Activated naive CD8-positive, alpha-beta T cell treated with anti-CD3 and anti-CD28 coated beads, Interleukin-2, amount 50 U/mL, for 24 hours (primary cell): Measurements from ENCODE around the gene GAREM1.

ENCODE experiments used
- ATAC-seq: fragments of 150-1000 bp; cut with Tn5 transposase; one replicate; pipeline ENCODE4 v1.10.0; 2021
- DNase-seq: peaks from one replicate; pipeline ENCODE4 v3.0.0; 2021
- H3K27ac Mint-ChIP-seq: one replicate; pipeline ENCODE4 v1.8.0; 2021; ENCODE audit warnings: mild to moderate bottlenecking, mixed read lengths
- H3K27me3 Mint-ChIP-seq: one replicate; pipeline ENCODE4 v1.8.0; 2021; ENCODE audit warnings: mixed read lengths
- H3K36me3 Mint-ChIP-seq: one replicate; pipeline ENCODE4 v1.8.0; 2021; ENCODE audit warnings: low read depth, mixed read lengths
- H3K4me1 Mint-ChIP-seq: one replicate; pipeline ENCODE4 v1.8.0; 2021; ENCODE audit warnings: mixed read lengths
- H3K4me3 Mint-ChIP-seq: one replicate; pipeline ENCODE4 v1.8.0; 2021; ENCODE audit warnings: mild to moderate bottlenecking, moderate library complexity, mixed read lengths
- H3K9me3 Mint-ChIP-seq: one replicate; pipeline ENCODE4 v1.8.0; 2021; ENCODE audit warnings: mixed read lengths

GAREM1 gene

DNA sequence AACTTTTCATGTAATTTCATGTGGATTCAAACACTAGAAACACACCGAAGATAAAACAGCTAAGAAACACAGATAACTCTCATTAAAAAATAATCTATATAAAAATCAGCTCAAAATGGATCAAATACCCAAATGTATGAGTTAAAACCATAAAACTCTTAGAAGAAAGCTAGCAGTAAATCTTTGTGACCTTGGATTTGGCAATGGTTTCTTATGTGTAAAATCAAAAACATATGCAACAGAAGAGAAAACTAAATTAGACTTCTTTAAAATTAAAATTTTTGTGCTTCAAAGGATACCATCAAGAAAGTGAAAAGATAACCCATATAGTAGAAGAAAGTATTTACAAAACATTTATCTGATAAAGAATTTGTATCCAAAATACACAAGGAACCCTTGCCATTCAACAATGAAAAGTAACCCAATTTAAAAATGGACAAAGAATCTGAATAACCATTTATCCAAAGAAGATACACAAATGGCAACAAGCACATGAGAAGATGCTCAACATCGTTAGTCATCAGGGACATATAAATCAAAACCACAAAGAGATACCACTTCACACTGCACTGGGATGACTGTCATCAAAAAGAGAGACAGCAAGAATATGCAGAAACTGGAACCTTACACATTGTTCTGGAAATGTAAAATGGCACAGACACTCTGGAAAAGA lies 27.5 kb downstream of the GAREM1 start:
- DNase-seq: no peak
- no peak overlapping the region for H3K4me3 Mint-ChIP-seq
- H3K27me3 Mint-ChIP-seq: peaks cover 8% of the 10 kb centered on the region
- no peaks in the 10 kb centered on the region for H3K36me3 Mint-ChIP-seq
- no peaks in the 10 kb centered on the region for H3K9me3 Mint-ChIP-seq
- no peak for ATAC-seq
- H3K27ac Mint-ChIP-seq: no peak overlapping the region
- no peaks in the 10 kb centered on the region for H3K4me1 Mint-ChIP-seq

GRCh38 chr18:32442575-32442974 lies 28.1 kb downstream of the GAREM1 start:
- no peak for DNase-seq
- no peaks in the 10 kb centered on the region for H3K4me1 Mint-ChIP-seq
- ATAC-seq: no peak
- H3K9me3 Mint-ChIP-seq: no peaks in the 10 kb centered on the region
- no peak overlapping the region for H3K4me3 Mint-ChIP-seq
- no peak overlapping the region for H3K27ac Mint-ChIP-seq
- H3K27me3 Mint-ChIP-seq: peaks cover 8% of the 10 kb centered on the region
- no peaks in the 10 kb centered on the region for H3K36me3 Mint-ChIP-seq

- no peaks in the 10 kb centered on the region for H3K9me3 Mint-ChIP-seq
- peaks cover 8% of the 10 kb centered on the region for H3K27me3 Mint-ChIP-seq
- no peak overlapping the region for H3K4me3 Mint-ChIP-seq
- no peaks in the 10 kb centered on the region for H3K36me3 Mint-ChIP-seq
- no peaks in the 10 kb centered on the region for H3K4me1 Mint-ChIP-seq
- no peak overlapping the region for H3K27ac Mint-ChIP-seq
- ATAC-seq: no peak
- DNase-seq: no peak
Observed at GRCh38 chr18:32441533-32441932, 29.1 kb downstream of the GAREM1 start.

- H3K36me3 Mint-ChIP-seq: no peaks in the 10 kb centered on the region
- H3K4me1 Mint-ChIP-seq: no peaks in the 10 kb centered on the region
- H3K4me3 Mint-ChIP-seq: no peak overlapping the region
- peaks cover 8% of the 10 kb centered on the region for H3K27me3 Mint-ChIP-seq
- H3K9me3 Mint-ChIP-seq: no peaks in the 10 kb centered on the region
- no peak for ATAC-seq
- DNase-seq: no peak
- no peak overlapping the region for H3K27ac Mint-ChIP-seq
Observed at GRCh38 chr18:32440518-32440917, 30.2 kb downstream of the GAREM1 start.

DNA sequence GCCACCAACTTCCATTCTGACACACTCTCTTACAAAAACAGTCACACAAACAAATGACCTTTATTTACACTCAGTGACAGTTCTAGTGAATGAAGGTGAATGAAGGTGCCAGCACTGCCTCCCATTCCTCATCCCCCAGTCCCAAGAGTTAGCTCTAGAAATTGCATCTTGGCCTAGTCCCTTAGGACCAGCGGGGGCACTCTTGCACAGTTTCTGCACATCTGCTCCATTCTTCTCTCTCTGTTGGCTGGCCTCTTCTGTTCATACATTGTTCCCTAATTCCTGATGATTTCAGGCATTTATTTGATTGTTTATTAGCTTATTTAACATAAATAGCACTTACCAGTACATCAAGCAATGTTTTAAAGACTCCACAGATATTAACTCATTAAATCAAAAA lies 30.9 kb downstream of the GAREM1 start:
- no peak overlapping the region for H3K4me3 Mint-ChIP-seq
- peaks cover 7% of the 10 kb centered on the region for H3K27me3 Mint-ChIP-seq
- ATAC-seq (no peak), DNase-seq (no peak)
- no peaks in the 10 kb centered on the region for H3K4me1 Mint-ChIP-seq
- H3K36me3 Mint-ChIP-seq: no peaks in the 10 kb centered on the region
- H3K27ac Mint-ChIP-seq: no peak overlapping the region
- no peaks in the 10 kb centered on the region for H3K9me3 Mint-ChIP-seq

DNA sequence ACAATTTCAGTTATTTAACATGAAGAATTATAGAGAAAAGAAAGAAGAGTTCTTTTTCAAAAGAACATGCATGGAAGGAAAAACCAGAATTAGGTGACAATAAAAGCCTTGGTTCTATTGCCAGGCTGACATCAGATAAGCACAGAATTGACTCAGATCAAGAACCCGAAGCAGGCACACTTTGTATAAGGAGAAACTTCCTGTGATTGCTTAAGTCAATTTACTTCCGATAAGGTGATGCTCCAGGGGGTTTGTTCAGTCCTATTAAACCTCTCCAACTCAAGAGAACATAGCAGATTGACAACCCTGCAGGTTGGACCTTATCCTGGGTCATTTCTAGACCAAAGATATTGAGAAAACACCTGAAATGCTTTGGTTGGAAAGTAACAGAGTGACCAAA lies 31.4 kb downstream of the GAREM1 start:
- no peaks in the 10 kb centered on the region for H3K9me3 Mint-ChIP-seq
- H3K27me3 Mint-ChIP-seq: peaks cover 5% of the 10 kb centered on the region
- ATAC-seq (no peak), DNase-seq (no peak)
- H3K4me3 Mint-ChIP-seq: no peak overlapping the region
- no peaks in the 10 kb centered on the region for H3K4me1 Mint-ChIP-seq
- no peak overlapping the region for H3K27ac Mint-ChIP-seq
- H3K36me3 Mint-ChIP-seq: no peaks in the 10 kb centered on the region

- Mint-ChIP-seq H3K27me3 (peaks cover 5% of the 10 kb centered on the region), H3K36me3 (no peaks in the 10 kb centered on the region), H3K4me1 (no peaks in the 10 kb centered on the region), H3K4me3 (no peak overlapping the region), H3K27ac (no peak overlapping the region), H3K9me3 (no peaks in the 10 kb centered on the region)
- ATAC-seq (no peak), DNase-seq (no peak)
Observed at GRCh38 chr18:32438173-32438572, 32.5 kb downstream of the GAREM1 start.

DNA sequence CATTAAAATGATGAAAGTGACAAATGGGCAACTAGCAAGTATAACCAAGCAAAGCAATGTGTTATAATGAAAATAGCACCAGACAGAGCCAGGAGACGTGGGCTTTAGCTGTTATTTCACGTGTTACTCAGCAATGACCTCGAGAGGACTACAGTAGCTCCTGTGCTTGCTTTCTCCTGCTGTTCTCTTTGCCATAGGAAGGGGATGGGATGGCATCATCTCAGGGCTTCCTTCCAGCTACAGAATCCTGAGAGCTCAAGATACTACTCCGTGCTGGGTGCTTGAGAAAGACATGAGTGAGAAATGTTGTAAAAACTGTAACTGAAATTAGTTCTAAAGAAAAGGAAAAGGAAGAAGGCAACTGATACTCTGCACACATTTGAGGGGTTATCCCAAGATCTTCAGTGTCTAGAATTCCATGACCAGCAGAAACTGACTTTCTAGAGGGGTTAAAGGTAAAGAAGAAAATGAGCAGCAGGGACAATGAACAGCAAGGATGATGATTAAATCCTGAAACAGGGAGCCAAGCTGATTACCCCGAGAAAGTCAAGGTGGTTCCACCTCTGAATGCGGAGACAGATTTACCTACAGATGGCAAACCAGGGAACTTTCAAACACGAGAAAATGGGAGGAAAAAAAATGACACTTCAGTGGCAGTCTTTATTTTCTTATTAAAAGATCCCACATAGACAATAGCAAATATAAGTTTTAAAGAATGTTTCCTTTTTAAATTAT lies 33.4 kb downstream of the GAREM1 start:
- H3K36me3 Mint-ChIP-seq: no peaks in the 10 kb centered on the region
- no peaks in the 10 kb centered on the region for H3K4me1 Mint-ChIP-seq

GRCh38 chr18:32435631-32436500 lies 34.8 kb downstream of the GAREM1 start:
- Mint-ChIP-seq H3K9me3 (peaks cover 8% of the 10 kb centered on the region), H3K4me3 (no peak overlapping the region), H3K27ac (no peak overlapping the region), H3K27me3 (peaks cover 6% of the 10 kb centered on the region), H3K4me1 (no peaks in the 10 kb centered on the region), H3K36me3 (no peaks in the 10 kb centered on the region)
- DNase-seq: no peak
- no peak for ATAC-seq

More for the DNA sequence above, 33.4 kb downstream of the GAREM1 start:
- ATAC-seq: no peak
- Mint-ChIP-seq H3K27me3 (peaks cover 5% of the 10 kb centered on the region), H3K4me3 (no peak overlapping the region), H3K27ac (no peak overlapping the region), H3K9me3 (peaks cover 4% of the 10 kb centered on the region)
- no peak for DNase-seq

DNA sequence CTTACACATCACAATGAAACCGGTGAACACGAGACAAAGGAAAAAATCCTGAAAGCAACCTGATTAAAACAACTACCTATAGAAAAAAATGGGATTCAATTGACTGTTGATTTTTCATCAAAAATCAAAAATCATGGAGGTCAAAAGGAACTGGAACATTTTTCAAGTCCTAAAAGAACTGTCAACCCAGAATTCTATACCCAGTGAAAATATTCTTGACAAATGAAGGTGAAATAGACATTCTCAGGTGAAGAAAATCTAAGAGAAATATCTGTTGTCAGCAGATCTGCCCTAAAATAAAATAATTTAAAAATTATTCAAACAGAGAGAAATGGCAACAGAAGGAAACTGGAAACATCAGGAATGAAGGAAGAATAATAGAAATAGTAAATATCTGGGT lies 38.9 kb downstream of the GAREM1 start:
- Mint-ChIP-seq H3K4me3 (no peak overlapping the region), H3K27me3 (peaks cover 2% of the 10 kb centered on the region), H3K27ac (no peak overlapping the region), H3K36me3 (no peaks in the 10 kb centered on the region), H3K9me3 (peaks cover 15% of the 10 kb centered on the region), H3K4me1 (no peaks in the 10 kb centered on the region)
- ATAC-seq (no peak), DNase-seq (no peak)

DNA sequence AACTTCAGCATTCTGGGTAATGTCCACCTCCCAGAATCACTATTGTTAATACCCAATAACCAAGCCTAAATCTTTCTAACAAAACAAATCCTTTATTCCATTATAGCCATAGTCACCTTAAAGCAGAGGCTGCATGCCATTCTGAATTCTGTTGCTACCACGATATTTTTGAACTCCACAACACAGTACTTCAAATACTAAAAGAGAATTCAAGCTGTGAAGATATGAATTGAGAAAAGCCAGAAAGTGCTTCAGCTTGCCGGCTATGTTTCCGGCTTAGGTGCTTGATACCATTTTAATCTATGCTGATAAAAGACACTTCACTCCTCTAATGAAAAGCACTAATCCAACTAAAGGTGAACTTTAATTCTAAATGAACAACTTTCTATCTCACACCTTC lies 41.3 kb downstream of the GAREM1 start:
- no peak for ATAC-seq
- no peak overlapping the region for H3K4me3 Mint-ChIP-seq
- no peak for DNase-seq
- no peaks in the 10 kb centered on the region for H3K36me3 Mint-ChIP-seq
- peaks cover 15% of the 10 kb centered on the region for H3K9me3 Mint-ChIP-seq
- H3K27me3 Mint-ChIP-seq: peaks cover 7% of the 10 kb centered on the region
- H3K4me1 Mint-ChIP-seq: no peaks in the 10 kb centered on the region
- no peak overlapping the region for H3K27ac Mint-ChIP-seq

GRCh38 chr18:32427084-32427900 lies 43.4 kb downstream of the GAREM1 start:
- H3K27me3 Mint-ChIP-seq: peaks cover 7% of the 10 kb centered on the region
- no peaks in the 10 kb centered on the region for H3K4me1 Mint-ChIP-seq
- H3K4me3 Mint-ChIP-seq: no peak overlapping the region
- ATAC-seq (no peak), DNase-seq (no peak)
- H3K9me3 Mint-ChIP-seq: peaks cover 11% of the 10 kb centered on the region
- no peak overlapping the region for H3K27ac Mint-ChIP-seq
- no peaks in the 10 kb centered on the region for H3K36me3 Mint-ChIP-seq

- H3K4me1 Mint-ChIP-seq: no peaks in the 10 kb centered on the region
- H3K27ac Mint-ChIP-seq: no peak overlapping the region
- ATAC-seq (no peak), DNase-seq (no peak)
- H3K9me3 Mint-ChIP-seq: peaks cover 3% of the 10 kb centered on the region
- no peaks in the 10 kb centered on the region for H3K36me3 Mint-ChIP-seq
- H3K27me3 Mint-ChIP-seq: peaks cover 8% of the 10 kb centered on the region
- H3K4me3 Mint-ChIP-seq: no peak overlapping the region
Observed at GRCh38 chr18:32425466-32425865, 45.2 kb downstream of the GAREM1 start.

DNA sequence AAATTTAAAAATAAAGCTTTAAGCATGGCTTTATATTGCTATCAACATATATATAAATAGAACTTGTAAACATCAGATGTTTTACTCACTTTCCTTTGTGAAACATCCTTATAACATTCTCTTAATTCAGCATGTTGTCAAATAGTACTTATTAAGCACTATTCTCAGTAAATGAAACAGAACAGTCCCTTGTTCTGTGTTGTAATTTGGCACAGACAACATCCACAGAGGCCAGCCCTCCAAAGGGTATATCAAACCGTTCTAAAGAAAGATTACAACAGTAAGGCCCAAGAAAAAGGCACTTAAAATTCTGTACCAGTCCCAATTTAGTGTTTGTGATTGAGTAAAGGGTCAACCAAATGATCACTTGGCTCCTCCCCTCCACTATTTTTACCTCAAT lies 46.0 kb downstream of the GAREM1 start:
- no peak for DNase-seq
- H3K27ac Mint-ChIP-seq: no peak overlapping the region
- no peaks in the 10 kb centered on the region for H3K4me1 Mint-ChIP-seq
- H3K27me3 Mint-ChIP-seq: peaks cover 8% of the 10 kb centered on the region
- no peaks in the 10 kb centered on the region for H3K9me3 Mint-ChIP-seq
- no peak for ATAC-seq
- no peaks in the 10 kb centered on the region for H3K36me3 Mint-ChIP-seq
- no peak overlapping the region for H3K4me3 Mint-ChIP-seq
